Liver (tissue), 9 donors: ENCODE results near the gene ENTPD6. TPM values are rescaled to one million over a fixed set of nuclear protein-coding genes. Genes with fewer than 3 reads are reported as not detected.

ENCODE experiments used
- DNase-seq: peaks from one replicate; pipeline ENCODE4 v3.0.0-alpha.2; 2017; ENCODE audit warnings: low spot score
- H3K27ac ChIP-seq, 2 donors: one replicate each; pipeline ENCODE4 v1.7.0; 2013; ENCODE audit warnings: inconsistent platforms in 2 of 2, low read length in 2 of 2, control low read depth in 1 of 2, low read depth in 1 of 2, mild to moderate bottlenecking in 1 of 2
- H3K27me3 ChIP-seq, 4 donors: one replicate each; pipeline versions ENCODE4 v1.6.1 to v1.7.0; 2013; ENCODE audit warnings: low read length in 3 of 4, inconsistent platforms in 1 of 4, mild to moderate bottlenecking in 1 of 4, moderate library complexity in 1 of 4; ENCODE audit not compliant: control insufficient read depth in 4 of 4, insufficient read depth in 4 of 4
- H3K36me3 ChIP-seq, 4 donors: one replicate each; pipeline versions ENCODE4 v1.6.1 to v1.7.0; 2013; ENCODE audit warnings: low read length in 3 of 4, mild to moderate bottlenecking in 3 of 4, low read depth in 1 of 4, moderate library complexity in 1 of 4; ENCODE audit not compliant: control insufficient read depth in 4 of 4, insufficient read depth in 3 of 4
- H3K4me1 ChIP-seq, 4 donors: one replicate each; pipeline versions ENCODE4 v1.6.1 to v1.7.0; 2013; ENCODE audit warnings: low read length in 3 of 4, mild to moderate bottlenecking in 3 of 4, moderate library complexity in 1 of 4; ENCODE audit not compliant: control insufficient read depth in 4 of 4, insufficient read depth in 4 of 4
- H3K4me3 ChIP-seq, 3 donors: one replicate each; pipeline versions ENCODE4 v1.6.1 to v1.7.0; 2013; ENCODE audit warnings: low read length in 3 of 3, control low read depth in 1 of 3, low read depth in 1 of 3, mild to moderate bottlenecking in 1 of 3
- H3K9ac ChIP-seq, 2 donors: one replicate each; pipeline ENCODE4 v1.7.0; 2013; ENCODE audit warnings: low read length in 2 of 2, mild to moderate bottlenecking in 2 of 2, moderate library complexity in 2 of 2, control low read depth in 1 of 2, low read depth in 1 of 2
- H3K9me3 ChIP-seq, 4 donors: one replicate each; pipeline versions ENCODE4 v1.6.1 to v1.7.0; 2013; ENCODE audit warnings: low read length in 3 of 4; ENCODE audit not compliant: control insufficient read depth in 4 of 4
- EGR1 ChIP-seq, 2 donors: IDR thresholded peaks; 2 replicates each; pipeline ENCODE4 v1.6.1; 2016 to 2018; ENCODE audit warnings: antibody characterized with exemption in 2 of 2, low read depth in 2 of 2
- FOXA1 ChIP-seq: IDR thresholded peaks from 2 replicates; pipeline ENCODE4 v1.6.1; 2016; ENCODE audit warnings: antibody characterized with exemption
- FOXA2 ChIP-seq: IDR thresholded peaks from 2 replicates; pipeline ENCODE4 v1.6.1; 2016; ENCODE audit warnings: antibody characterized with exemption
- GABPA ChIP-seq, 2 donors: IDR thresholded peaks in 1 of 2; conservative IDR thresholded peaks in 1 of 2; 2 replicates each; pipeline ENCODE4 v1.6.1; 2016; ENCODE audit warnings: antibody characterized with exemption in 2 of 2, mild to moderate bottlenecking in 1 of 2, moderate library complexity in 1 of 2
- HNF4A ChIP-seq, 2 donors: conservative IDR thresholded peaks; 2 replicates each; pipeline ENCODE4 v1.6.1; 2016; ENCODE audit warnings: antibody characterized with exemption in 2 of 2, mild to moderate bottlenecking in 2 of 2
- HNF4G ChIP-seq: IDR thresholded peaks from 2 replicates; pipeline ENCODE4 v1.6.1; 2016; ENCODE audit warnings: antibody characterized with exemption
- JUND ChIP-seq, 2 donors: IDR thresholded peaks; 2 replicates each; pipeline ENCODE4 v1.6.1; 2016; ENCODE audit warnings: antibody characterized with exemption in 2 of 2
- NR2F2 ChIP-seq: IDR thresholded peaks from 2 replicates; pipeline ENCODE4 v1.6.1; 2016; ENCODE audit warnings: antibody characterized with exemption
- RAD21 ChIP-seq, 2 donors: IDR thresholded peaks; 2 replicates each; pipeline ENCODE4 v1.6.1; 2016; ENCODE audit warnings: antibody characterized with exemption in 2 of 2, mild to moderate bottlenecking in 2 of 2
- RXRA ChIP-seq, 2 donors: IDR thresholded peaks; 2 replicates each; pipeline ENCODE4 v1.6.1; 2017 to 2018; ENCODE audit warnings: antibody characterized with exemption in 2 of 2, mild to moderate bottlenecking in 1 of 2
- SP1 ChIP-seq: IDR thresholded peaks from 2 replicates; pipeline ENCODE4 v1.6.1; 2018; ENCODE audit warnings: antibody characterized with exemption, mild to moderate bottlenecking
- TAF1 ChIP-seq: conservative IDR thresholded peaks from 2 replicates; pipeline ENCODE4 v1.6.1; 2016; ENCODE audit warnings: antibody characterized with exemption, mild to moderate bottlenecking
- YY1 ChIP-seq: IDR thresholded peaks from 2 replicates; pipeline ENCODE4 v1.6.1; 2016; ENCODE audit warnings: antibody characterized with exemption, mild to moderate bottlenecking
- WGBS: extraction: QIAGEN DNeasy Blood & Tissue Kit; methylation state at CpG from one replicate; pipeline ENCODE4 v1.1.7; 2013; 5-methylcytosine and 5-hydroxymethylcytosine counted together
- polyA plus RNA-seq, 2 donors: library from polyadenylated mRNA; stranded (reverse) in 1 of 2; unstranded in 1 of 2; fragments of 200-250 nt in 1 of 2; fragments of >200 nt in 1 of 2; fragmentation: Nextera tagmentation in 1 of 2; extraction: Ambion mirVana in 1 of 2; gene quantifications; one replicate each; pipeline versions ENCODE4 v1.2.1 to v1.2.3, GENCODE V29; 2013 to 2015
- total RNA-seq, 2 donors: library from RNA; depleted of rRNA; stranded (reverse); fragments of >200 nt; gene quantifications; one replicate each; pipeline ENCODE4 v1.2.3, GENCODE V29; 2014
- TF ChIP-seq, protein P1 (sequence below): IDR thresholded peaks from 2 replicates; pipeline ENCODE4 v1.6.1; 2016; ENCODE audit warnings: antibody characterized with exemption, mild to moderate bottlenecking
- TF ChIP-seq, protein P2 (sequence below): IDR thresholded peaks from 2 replicates; pipeline ENCODE4 v1.6.1; 2016; ENCODE audit warnings: antibody characterized with exemption
- TF ChIP-seq, protein P3 (sequence below): fragments of 150-350 bp; IDR thresholded peaks from 2 replicates; pipeline ENCODE4 v1.5.1; 2017; ENCODE audit warnings: improper control_type of control experiment, low read depth, low read length; ENCODE audit not compliant: missing input control
- TF ChIP-seq, protein P4 (sequence below): IDR thresholded peaks from 2 replicates; pipeline ENCODE4 v1.6.1; 2016; ENCODE audit warnings: antibody characterized with exemption
- TF ChIP-seq, protein P5 (sequence below): IDR thresholded peaks from 2 replicates; pipeline ENCODE4 v1.6.1; 2016; ENCODE audit warnings: antibody characterized with exemption
- donor health status: healthy.
- donor health status: healthy.
- donor health status: healthy.
- donor health status: healthy.
- donor health status: healthy.

Gene ENTPD6
- total and polyA plus RNA-seq, 4 donors, result 14.9 to 29.9 (median 24.4) TPM

DNA sequence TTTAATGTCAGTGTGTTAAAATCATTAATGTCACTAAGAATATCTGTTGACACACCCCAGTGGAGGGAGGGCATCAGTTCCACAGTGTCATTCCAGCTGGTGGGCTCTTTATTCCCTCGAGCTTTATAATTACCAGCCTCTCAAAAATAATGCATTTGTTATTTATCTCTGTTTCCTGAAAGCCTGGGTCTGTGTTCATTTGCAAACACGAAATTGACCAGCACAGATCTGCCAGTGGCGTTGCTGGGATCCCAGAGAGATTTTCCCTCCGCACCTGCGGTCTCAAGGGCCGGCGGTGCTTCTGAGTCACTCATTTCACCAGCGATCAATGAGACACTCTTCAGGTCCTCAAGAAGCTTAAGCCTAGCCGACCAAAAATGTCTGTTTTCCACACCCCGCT is 46.7 kb downstream of the ENTPD6 start:
- no peak overlapping the region for H3K4me3 ChIP-seq
- H3K9ac ChIP-seq, result no peak overlapping the region
- H3K9me3 ChIP-seq, result peaks cover 0 to 3% (median 0%) of the 10 kb centered on the region in 4 donors
- no peaks in the 10 kb centered on the region for H3K36me3 ChIP-seq
- 88% methylated on average over 10 of the region's 10 CpGs for WGBS
- H3K27ac ChIP-seq, result no peak overlapping the region
- H3K27me3 ChIP-seq, result no peaks in the 10 kb centered on the region
- DNase-seq, result no peak
- H3K4me1 ChIP-seq, result peaks cover 6 to 10% (median 8%) of the 10 kb centered on the region in 4 donors
- TF ChIP-seq, protein P1, sequence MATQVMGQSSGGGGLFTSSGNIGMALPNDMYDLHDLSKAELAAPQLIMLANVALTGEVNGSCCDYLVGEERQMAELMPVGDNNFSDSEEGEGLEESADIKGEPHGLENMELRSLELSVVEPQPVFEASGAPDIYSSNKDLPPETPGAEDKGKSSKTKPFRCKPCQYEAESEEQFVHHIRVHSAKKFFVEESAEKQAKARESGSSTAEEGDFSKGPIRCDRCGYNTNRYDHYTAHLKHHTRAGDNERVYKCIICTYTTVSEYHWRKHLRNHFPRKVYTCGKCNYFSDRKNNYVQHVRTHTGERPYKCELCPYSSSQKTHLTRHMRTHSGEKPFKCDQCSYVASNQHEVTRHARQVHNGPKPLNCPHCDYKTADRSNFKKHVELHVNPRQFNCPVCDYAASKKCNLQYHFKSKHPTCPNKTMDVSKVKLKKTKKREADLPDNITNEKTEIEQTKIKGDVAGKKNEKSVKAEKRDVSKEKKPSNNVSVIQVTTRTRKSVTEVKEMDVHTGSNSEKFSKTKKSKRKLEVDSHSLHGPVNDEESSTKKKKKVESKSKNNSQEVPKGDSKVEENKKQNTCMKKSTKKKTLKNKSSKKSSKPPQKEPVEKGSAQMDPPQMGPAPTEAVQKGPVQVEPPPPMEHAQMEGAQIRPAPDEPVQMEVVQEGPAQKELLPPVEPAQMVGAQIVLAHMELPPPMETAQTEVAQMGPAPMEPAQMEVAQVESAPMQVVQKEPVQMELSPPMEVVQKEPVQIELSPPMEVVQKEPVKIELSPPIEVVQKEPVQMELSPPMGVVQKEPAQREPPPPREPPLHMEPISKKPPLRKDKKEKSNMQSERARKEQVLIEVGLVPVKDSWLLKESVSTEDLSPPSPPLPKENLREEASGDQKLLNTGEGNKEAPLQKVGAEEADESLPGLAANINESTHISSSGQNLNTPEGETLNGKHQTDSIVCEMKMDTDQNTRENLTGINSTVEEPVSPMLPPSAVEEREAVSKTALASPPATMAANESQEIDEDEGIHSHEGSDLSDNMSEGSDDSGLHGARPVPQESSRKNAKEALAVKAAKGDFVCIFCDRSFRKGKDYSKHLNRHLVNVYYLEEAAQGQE, result no peak
- no peak for TF ChIP-seq GABPA (IDR thresholded peaks at IDR 0.05 in 1 of 2, conservative IDR thresholded peaks at IDR 0.05 in 1 of 2)
- no peak for TF ChIP-seq SP1
- TF ChIP-seq, protein P2, sequence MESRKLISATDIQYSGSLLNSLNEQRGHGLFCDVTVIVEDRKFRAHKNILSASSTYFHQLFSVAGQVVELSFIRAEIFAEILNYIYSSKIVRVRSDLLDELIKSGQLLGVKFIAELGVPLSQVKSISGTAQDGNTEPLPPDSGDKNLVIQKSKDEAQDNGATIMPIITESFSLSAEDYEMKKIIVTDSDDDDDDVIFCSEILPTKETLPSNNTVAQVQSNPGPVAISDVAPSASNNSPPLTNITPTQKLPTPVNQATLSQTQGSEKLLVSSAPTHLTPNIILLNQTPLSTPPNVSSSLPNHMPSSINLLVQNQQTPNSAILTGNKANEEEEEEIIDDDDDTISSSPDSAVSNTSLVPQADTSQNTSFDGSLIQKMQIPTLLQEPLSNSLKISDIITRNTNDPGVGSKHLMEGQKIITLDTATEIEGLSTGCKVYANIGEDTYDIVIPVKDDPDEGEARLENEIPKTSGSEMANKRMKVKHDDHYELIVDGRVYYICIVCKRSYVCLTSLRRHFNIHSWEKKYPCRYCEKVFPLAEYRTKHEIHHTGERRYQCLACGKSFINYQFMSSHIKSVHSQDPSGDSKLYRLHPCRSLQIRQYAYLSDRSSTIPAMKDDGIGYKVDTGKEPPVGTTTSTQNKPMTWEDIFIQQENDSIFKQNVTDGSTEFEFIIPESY, result no peak
- TF ChIP-seq, protein P3, sequence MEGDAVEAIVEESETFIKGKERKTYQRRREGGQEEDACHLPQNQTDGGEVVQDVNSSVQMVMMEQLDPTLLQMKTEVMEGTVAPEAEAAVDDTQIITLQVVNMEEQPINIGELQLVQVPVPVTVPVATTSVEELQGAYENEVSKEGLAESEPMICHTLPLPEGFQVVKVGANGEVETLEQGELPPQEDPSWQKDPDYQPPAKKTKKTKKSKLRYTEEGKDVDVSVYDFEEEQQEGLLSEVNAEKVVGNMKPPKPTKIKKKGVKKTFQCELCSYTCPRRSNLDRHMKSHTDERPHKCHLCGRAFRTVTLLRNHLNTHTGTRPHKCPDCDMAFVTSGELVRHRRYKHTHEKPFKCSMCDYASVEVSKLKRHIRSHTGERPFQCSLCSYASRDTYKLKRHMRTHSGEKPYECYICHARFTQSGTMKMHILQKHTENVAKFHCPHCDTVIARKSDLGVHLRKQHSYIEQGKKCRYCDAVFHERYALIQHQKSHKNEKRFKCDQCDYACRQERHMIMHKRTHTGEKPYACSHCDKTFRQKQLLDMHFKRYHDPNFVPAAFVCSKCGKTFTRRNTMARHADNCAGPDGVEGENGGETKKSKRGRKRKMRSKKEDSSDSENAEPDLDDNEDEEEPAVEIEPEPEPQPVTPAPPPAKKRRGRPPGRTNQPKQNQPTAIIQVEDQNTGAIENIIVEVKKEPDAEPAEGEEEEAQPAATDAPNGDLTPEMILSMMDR, result no peak
- no peak for TF ChIP-seq NR2F2
- TF ChIP-seq FOXA1, result no peak
- no peak for TF ChIP-seq RXRA (IDR thresholded peaks at IDR 0.05)
- TF ChIP-seq HNF4A (conservative IDR thresholded peaks at IDR 0.05), result no peak
- no peak for TF ChIP-seq FOXA2
- TF ChIP-seq TAF1, result no peak
- TF ChIP-seq, protein P4, sequence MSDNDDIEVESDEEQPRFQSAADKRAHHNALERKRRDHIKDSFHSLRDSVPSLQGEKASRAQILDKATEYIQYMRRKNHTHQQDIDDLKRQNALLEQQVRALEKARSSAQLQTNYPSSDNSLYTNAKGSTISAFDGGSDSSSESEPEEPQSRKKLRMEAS, result no peak
- TF ChIP-seq YY1, result no peak
- no peak for TF ChIP-seq JUND (IDR thresholded peaks at IDR 0.05)
- no peak for TF ChIP-seq EGR1 (IDR thresholded peaks at IDR 0.05; ENCODE audit: low read depth in 2 of 2)
- no peak for TF ChIP-seq RAD21 (IDR thresholded peaks at IDR 0.05)
- TF ChIP-seq HNF4G, result no peak
- TF ChIP-seq, protein P5, sequence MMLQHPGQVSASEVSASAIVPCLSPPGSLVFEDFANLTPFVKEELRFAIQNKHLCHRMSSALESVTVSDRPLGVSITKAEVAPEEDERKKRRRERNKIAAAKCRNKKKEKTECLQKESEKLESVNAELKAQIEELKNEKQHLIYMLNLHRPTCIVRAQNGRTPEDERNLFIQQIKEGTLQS, result no peak
